Endometrium (tissue), 2 donors: ENCODE results near the gene MACROD2.
"Not testable (repeated sequence)": the region's sequence is repeated elsewhere in the genome, so short reads cannot be mapped to it uniquely, and the experiment has no call there.

Experiments used
- FAIRE-seq: peaks from 2 replicates; lab custom pipeline; 2012; peaks lifted over from hg19 to GRCh38; lab: Jason Lieb, UNC
- donor health status: control.
- donor health status: control.

MACROD2 gene

DNA sequence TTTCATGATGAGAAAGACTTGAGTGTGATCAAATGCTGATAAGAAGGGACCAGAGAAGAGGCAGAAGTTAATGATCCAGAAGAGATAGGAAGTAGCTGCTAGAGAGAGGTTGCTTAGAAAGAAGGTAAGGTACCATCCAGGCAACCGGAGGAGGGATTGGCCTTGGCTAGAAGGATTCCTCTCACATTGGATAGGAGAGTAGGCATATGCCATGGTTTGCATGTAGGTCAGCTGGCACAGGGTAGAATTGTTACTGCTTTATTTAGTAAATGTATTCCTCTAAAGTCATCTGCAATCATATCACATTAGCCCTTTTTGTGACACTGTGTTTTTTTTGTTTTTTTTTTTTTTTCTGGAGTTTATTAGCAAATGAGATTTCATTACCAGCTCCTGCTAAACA is 923.0 kb downstream of the MACROD2 start:
- no peak for FAIRE-seq

DNA sequence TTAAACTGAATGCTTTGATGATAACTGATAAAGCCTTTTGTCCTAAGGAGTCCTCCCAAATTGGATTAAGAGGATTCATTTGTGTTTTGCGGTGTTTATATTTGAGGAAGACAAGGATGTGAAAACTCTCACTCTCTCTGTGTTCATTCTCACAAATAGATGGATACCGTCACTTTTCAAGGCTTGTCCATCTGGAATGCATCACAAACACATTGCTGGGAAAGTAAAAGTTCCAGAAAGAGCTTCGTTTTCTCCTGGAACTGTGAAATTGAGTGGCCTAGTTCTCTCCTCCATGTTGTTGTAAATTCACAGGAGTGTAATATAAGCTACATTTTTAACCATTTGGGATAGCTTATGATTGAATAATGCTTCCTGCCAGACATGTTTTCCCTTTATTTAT is 923.7 kb downstream of the MACROD2 start:
- no peak for FAIRE-seq

DNA sequence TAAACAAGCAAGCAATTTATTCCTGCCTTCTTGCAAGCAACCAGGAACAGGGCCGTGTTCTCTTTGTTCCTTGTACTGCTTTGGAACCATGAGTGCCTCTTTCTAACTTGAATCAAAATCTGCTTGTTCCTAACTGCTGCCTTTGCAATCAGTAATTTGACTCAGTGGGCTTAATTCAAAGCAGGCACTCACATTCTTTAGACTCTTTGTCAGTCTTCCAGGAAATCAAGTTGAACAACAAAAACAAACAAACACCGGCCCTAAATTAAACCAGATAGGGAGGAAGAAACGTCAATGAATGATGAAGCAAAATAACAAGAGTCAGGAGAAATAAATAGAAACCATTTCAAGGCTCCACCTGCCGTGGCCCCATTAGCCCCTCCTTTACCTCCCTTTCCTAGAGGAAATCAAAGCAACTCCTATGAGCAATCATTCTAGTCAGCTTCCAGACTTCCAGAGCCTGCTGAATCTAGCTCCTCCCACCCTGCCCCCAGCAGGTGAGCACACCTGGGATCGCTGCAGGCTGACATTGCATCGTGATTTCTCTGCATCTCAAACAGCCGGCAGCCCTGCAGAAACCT is 924.3 kb downstream of the MACROD2 start:
- FAIRE-seq: no peak

- FAIRE-seq: no peak
Measured at GRCh38 chr20:14921513-14921912, 926.2 kb downstream of the MACROD2 start.

GRCh38 chr20:14922503-14923267 is 927.4 kb downstream of the MACROD2 start:
- FAIRE-seq: no peak

- FAIRE-seq: no peak
Measured at GRCh38 chr20:14924433-14924832, 929.1 kb downstream of the MACROD2 start.

DNA sequence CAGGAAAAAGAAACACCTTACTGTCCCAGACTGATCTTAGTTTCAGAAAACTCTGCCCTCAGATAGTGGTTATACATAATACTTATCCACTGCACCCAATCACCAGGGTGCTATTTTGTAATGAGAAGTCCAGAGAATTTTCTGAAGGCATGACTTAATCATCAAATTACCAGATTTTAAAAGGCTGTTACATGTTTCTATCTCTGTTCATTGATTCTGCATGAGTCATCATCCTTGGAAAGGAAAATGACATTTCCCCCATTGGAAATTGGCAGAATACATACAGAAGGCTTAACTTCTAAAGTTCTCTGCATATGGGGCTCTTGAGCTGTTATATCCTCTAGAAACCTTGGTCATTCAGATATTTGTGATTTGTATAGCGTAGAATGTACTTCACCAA is 930.0 kb downstream of the MACROD2 start:
- no peak for FAIRE-seq

DNA sequence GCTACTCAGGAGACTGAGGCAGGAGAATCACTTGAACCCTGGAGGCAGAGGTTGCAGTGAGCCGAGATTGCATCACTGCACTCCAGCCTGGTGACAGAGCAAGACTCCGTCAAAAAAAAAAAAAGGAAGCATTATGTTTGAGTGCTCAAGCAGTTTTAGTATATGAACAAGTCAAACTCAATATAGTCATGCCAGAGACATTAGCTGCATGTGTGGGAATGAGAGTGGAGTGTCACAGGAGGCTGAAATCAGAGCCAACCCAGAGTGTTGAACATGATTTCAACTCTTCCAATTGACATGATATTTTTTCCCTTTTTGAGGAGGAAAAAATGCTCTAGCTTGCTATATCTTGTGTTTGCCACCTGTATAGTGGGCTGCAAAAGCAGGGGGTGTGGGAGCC is 931.1 kb downstream of the MACROD2 start:
- FAIRE-seq: not testable (repeated sequence)

DNA sequence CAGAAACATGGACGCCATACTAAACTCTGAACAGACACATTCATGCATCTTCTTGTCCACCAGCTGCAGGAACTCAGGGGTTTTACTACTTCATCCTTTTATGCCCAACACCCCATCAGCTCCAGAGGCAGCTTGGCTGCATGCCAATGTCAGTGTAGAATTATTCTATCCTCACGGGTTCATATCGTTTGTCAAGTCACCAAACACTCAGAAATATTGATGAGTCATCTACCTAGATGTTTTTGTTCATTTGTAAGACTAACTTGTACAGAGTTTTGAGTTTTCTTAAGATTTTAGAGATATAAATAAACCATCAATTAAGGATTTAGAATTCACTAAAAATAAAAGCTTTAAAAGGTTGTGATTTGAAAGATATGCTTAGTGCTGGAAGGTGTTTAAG is 932.8 kb downstream of the MACROD2 start:
- FAIRE-seq: no peak

- FAIRE-seq: no peak
Measured at GRCh38 chr20:14929388-14929787, 934.1 kb downstream of the MACROD2 start.

- no peak for FAIRE-seq
Measured at GRCh38 chr20:14932040-14932439, 936.7 kb downstream of the MACROD2 start.

- no peak for FAIRE-seq
Measured at GRCh38 chr20:14935285-14935684, 940.0 kb downstream of the MACROD2 start.

DNA sequence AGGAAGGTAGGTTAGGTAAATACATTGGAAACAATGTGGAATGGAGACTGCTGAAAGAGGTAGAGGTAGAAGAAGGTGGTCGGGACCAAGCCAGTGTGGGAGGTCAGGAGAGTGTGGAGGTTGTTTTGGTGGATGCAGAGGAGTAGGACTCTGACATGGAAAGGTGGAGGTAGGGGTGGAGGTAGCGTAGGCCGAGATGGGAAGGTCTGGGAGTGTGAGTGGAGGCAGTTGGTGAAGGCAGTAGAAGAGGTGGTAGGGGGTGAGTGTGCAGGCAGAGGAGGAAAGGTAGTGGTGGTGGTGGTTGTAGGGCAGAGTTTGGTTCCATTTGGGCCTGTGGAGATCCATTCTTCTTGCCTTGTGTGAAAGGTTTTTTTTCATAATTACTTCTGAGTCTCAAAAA is 941.7 kb downstream of the MACROD2 start:
- FAIRE-seq: no peak

GRCh38 chr20:14937846-14938245 is 942.5 kb downstream of the MACROD2 start:
- no peak for FAIRE-seq

- FAIRE-seq: no peak
Measured at GRCh38 chr20:14947536-14947935, 952.2 kb downstream of the MACROD2 start.

GRCh38 chr20:14947946-14948345 is 952.6 kb downstream of the MACROD2 start:
- FAIRE-seq: no peak

DNA sequence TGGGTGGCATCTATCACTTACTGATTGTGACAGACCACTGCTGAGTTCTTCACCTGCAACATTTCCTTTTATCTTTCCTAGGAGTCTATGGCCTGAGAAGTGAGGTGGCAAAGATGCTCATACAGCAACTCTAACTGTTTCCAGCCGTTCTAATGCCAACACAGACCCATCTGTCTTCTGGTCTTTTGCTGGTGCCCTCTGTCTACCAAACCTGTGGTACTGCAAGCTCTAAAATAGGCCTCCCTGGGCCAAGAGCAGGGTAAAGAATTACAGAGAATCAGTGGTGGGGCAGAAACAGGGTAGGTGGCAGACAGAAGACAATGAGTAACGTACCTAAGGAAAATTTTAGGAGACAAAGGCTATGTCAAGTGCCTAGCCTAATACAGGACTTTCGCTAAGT is 953.1 kb downstream of the MACROD2 start:
- no peak for FAIRE-seq

DNA sequence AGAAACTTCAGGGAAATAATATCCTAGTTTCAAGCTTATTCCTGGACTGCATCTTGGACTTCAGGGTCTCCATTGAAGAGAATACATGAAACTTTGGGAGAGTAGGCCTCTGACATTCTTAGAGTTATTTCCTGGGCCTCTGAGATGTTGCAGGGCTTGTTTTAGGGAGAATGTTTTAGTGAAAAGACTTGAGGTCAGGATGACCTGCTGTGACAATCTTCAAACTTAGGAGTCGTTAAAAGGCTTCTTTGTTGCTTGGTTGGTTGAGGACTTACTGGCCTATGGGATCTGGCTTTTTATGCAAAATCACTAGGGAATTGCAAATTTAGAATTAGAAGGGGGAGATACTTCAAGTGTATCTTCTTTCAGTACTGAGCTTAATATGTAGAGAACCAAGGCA is 955.3 kb downstream of the MACROD2 start:
- peak; percentile 97 for FAIRE-seq

GRCh38 chr20:14951105-14951504 is 955.8 kb downstream of the MACROD2 start:
- FAIRE-seq: no peak

DNA sequence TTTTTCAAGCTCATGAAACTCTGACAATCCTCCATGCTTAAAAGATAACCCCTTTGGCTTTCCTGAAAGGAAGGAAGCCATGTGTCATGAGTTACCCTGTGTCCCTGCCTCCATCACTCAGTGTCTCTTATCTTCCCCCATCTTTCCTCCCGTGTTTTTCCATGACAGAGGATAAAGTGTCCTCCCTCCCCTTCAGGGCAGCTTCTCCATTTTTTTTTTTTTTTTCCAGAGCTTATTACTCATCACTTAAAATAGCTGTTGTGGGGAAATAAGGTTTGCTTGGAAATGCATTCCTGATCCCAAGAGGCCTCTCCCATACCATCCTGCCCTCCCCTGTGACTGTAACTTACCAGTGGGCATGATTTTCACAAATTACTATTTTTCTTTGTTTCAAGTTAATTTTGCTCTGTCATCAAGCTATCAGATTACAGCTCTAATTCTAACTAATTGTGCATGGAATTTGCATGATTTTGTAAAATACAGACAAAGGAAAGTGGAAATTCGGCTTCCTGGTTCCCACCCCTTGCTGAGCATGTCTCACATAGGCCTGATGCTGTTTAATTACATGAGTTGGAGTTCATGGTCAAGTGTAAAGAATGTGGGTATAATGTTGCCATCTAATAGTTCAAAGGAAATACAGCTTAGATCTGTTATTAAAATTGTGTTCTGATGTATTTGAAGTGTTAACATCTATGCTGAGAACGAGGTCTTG is 956.5 kb downstream of the MACROD2 start:
- FAIRE-seq: peak; percentile 72

DNA sequence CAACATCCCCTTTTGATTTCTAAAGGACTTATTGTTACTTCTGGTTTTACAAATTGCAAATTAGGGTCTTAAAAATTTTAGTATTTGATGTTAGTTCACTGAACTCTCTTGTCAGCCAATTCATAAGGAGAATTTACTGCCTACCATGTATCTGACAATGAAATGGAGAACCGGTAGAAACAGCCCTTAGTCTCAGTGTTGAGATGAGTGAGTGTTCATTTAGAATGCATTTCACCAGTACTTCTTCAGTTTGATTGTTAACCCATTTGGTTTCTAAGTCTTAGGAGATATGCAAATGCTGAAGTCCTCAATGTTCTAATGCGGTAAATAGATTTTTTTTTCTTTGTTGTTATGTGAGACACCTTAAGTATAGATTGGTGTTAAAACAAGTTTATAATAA is 958.4 kb downstream of the MACROD2 start:
- no peak for FAIRE-seq

GRCh38 chr20:14955399-14955798 is 960.1 kb downstream of the MACROD2 start:
- FAIRE-seq: no peak

DNA sequence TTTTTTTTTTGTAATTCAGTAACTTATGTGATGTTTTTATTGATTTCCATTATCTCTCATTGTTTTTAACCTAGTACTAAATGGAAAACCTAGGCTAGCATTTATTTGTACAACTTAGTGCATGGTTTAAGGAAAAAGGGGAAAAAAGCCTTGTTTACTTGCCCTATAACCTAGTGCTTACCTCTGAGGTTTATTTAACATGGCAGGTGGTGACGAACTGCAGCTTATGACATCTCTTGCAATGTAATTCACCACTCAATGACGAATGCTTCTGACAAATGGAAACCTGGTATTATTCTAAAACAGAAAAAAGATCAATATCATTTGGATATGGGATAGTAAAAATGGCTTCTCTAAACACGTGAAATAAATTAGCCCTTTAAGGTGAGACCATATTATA is 960.7 kb downstream of the MACROD2 start:
- FAIRE-seq: no peak
